Amygdala (tissue), 56 donors: ENCODE results near the gene PLEKHH1.

Experiments
- DNase-seq, 56 donors: peaks; one replicate each; lab custom pipeline; 2025; lab: John Stamatoyannopoulos, UW

Gene PLEKHH1

GRCh38 chr14:67557656-67558055, 24.6 kb downstream of the PLEKHH1 start:
- no peak for DNase-seq

- no peak for DNase-seq
Observed at GRCh38 chr14:67559639-67560038, 26.5 kb downstream of the PLEKHH1 start.

- DNase-seq = no peak
Observed at GRCh38 chr14:67562025-67562775, 29.1 kb downstream of the PLEKHH1 start.

- no peak for DNase-seq
Observed at GRCh38 chr14:67562776-67563150, 29.7 kb downstream of the PLEKHH1 start.

GRCh38 chr14:67564236-67564635, 31.1 kb downstream of the PLEKHH1 start:
- no peak for DNase-seq

- DNase-seq = peak in 18 of 56 donors; percentile 12 to 50 (median 21)
Observed at GRCh38 chr14:67566908-67567307, 33.8 kb downstream of the PLEKHH1 start.

- no peak for DNase-seq
Observed at GRCh38 chr14:67567654-67568053, 34.6 kb downstream of the PLEKHH1 start.

GRCh38 chr14:67569011-67569650, 36.0 kb downstream of the PLEKHH1 start:
- peak in 1 of 56 donors; percentile 13 for DNase-seq

GRCh38 chr14:67569651-67570290, 36.7 kb downstream of the PLEKHH1 start:
- no peak for DNase-seq

GRCh38 chr14:67570453-67570852, 37.4 kb downstream of the PLEKHH1 start:
- no peak for DNase-seq

- peak in 42 of 56 donors; percentile 9 to 82 (median 42) for DNase-seq
Observed at GRCh38 chr14:67571275-67571990, 38.3 kb downstream of the PLEKHH1 start.

- DNase-seq = no peak
Observed at GRCh38 chr14:67571991-67572323, 38.9 kb downstream of the PLEKHH1 start.

- no peak for DNase-seq
Observed at GRCh38 chr14:67572608-67573007, 39.5 kb downstream of the PLEKHH1 start.

- no peak for DNase-seq
Observed at GRCh38 chr14:67573228-67574010, 40.3 kb downstream of the PLEKHH1 start.

GRCh38 chr14:67574156-67574555, 41.1 kb downstream of the PLEKHH1 start:
- DNase-seq = no peak

- no peak for DNase-seq
Observed at GRCh38 chr14:67574806-67575205, 41.7 kb downstream of the PLEKHH1 start.

GRCh38 chr14:67575684-67576083, 42.6 kb downstream of the PLEKHH1 start:
- peak in 1 of 56 donors; percentile 27 for DNase-seq

GRCh38 chr14:67576216-67576955, 43.3 kb downstream of the PLEKHH1 start:
- no peak for DNase-seq

GRCh38 chr14:67577181-67577808, 44.2 kb downstream of the PLEKHH1 start:
- DNase-seq = no peak
